ENCODE measurements around the gene EIPR1.

The EIPR1 gene

DNA sequence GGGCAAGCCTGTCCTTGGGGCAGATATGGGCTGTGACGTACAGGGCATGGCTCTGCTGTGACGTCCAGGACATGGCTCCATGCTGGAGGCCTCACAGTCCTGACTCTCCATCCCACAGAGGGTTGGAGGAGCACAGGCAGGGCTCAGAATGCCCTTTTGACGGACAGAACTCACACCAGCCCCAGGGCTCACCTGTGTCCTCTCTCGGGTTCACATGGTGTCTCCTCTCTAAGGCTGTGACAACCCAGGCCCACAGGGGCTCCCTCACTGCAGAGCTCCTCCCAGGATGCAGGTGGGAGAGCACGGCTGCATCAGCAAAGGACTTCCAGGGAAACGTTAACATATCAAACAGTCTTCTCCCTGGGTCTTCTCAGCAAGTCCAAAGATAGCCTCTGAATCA is 133.8 kb downstream of the EIPR1 start:
- H3K27me3 ChIP-seq = peaks cover 16% of the 10 kb centered on the region
- no peaks in the 10 kb centered on the region for H3K36me3 ChIP-seq
- H3K9me3 ChIP-seq = no peaks in the 10 kb centered on the region
- peaks cover 19 to 31% of the 10 kb centered on the region in 2 experiments for H3K4me1 ChIP-seq (ENCODE audit: control insufficient read depth in 1 of 2, insufficient read depth in 1 of 2, low read depth in 1 of 2, low read length in 1 of 2)
- TF ChIP-seq, protein P1, sequence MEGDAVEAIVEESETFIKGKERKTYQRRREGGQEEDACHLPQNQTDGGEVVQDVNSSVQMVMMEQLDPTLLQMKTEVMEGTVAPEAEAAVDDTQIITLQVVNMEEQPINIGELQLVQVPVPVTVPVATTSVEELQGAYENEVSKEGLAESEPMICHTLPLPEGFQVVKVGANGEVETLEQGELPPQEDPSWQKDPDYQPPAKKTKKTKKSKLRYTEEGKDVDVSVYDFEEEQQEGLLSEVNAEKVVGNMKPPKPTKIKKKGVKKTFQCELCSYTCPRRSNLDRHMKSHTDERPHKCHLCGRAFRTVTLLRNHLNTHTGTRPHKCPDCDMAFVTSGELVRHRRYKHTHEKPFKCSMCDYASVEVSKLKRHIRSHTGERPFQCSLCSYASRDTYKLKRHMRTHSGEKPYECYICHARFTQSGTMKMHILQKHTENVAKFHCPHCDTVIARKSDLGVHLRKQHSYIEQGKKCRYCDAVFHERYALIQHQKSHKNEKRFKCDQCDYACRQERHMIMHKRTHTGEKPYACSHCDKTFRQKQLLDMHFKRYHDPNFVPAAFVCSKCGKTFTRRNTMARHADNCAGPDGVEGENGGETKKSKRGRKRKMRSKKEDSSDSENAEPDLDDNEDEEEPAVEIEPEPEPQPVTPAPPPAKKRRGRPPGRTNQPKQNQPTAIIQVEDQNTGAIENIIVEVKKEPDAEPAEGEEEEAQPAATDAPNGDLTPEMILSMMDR (IDR thresholded peaks at IDR 0.05) = no peak
- no peak overlapping the region for H3K27ac ChIP-seq
- H3K4me3 ChIP-seq (ENCODE audit: low read depth in 1 of 2, low read length in 1 of 2) = no peak overlapping the region

DNA sequence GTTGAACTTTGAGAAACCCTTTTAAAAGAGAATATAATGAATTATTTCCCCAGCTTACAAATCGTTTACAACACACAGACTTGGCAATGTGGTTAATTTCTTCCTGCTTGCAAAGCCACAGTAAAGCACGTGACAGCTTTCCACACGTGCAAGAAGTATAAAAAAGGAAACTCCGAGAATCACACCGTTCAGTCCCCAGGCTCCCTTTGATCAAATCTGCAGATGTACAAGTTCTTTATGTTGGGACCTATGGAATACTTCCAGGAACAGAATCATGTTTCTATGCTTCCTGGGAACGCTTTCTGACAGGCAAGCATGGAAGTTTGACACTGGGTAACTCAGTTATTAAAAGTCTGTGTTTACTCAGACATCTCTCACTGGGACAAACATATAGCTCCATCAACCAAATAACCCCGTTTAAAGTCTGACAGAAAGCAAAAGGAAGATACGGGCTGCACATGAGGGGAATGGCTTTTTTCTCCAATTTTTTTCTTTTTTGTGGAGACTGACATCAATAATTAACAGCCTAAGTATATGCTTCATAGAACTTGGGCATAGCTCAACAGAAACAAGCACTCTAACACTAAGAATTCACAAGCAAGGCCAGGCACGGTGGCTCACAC is 134.8 kb downstream of the EIPR1 start:
- Histone ChIP-seq H3K27ac (peak overlapping the region; percentile 80), H3K36me3 (no peaks in the 10 kb centered on the region), H3K9me3 (no peaks in the 10 kb centered on the region), H3K27me3 (peaks cover 18% of the 10 kb centered on the region), H3K4me1 (ENCODE audit: control insufficient read depth in 1 of 2, insufficient read depth in 1 of 2, low read depth in 1 of 2, low read length in 1 of 2) (peaks cover 19 to 31% of the 10 kb centered on the region in 2 experiments), H3K4me3 (ENCODE audit: low read depth in 1 of 2, low read length in 1 of 2) (peak overlapping the region; percentile 15 to 20)
- TF ChIP-seq, protein P1 (IDR thresholded peaks at IDR 0.05) = no peak

DNA sequence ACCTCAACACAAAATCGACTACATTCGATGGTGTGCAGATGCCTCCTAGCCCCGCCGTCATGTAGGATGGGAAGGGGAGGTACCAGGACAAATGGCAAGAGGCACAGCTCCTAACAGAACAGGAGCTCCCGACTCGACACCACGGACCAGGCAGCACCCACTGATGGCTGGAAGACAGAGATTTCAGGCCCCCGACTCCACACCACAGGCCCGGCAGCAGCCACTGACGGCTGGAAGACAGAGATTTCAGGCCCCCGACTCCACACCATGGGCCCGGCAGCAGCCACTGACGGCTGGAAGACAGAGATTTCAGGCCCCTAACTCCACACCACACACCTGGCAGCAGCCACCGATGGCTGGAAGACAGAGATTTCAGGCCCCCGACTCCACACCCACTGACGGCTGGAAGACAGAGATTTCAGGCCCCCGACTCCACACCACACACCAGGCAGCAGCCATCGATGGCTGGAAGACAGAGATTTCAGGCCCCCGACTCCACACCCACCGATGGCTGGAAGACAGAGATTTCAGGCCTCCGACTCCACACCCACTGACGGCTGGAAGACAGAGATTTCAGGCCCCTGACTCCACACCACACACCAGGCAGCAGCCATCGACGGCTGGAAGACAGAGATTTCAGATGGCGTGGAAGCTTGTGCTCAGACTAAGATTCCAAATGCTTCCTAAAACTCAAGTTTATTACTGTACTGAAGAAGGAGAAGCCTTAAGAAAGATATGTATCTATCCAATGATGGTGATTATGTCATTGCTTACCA is 135.5 kb downstream of the EIPR1 start:
- peaks cover 18% of the 10 kb centered on the region for H3K27me3 ChIP-seq

DNA sequence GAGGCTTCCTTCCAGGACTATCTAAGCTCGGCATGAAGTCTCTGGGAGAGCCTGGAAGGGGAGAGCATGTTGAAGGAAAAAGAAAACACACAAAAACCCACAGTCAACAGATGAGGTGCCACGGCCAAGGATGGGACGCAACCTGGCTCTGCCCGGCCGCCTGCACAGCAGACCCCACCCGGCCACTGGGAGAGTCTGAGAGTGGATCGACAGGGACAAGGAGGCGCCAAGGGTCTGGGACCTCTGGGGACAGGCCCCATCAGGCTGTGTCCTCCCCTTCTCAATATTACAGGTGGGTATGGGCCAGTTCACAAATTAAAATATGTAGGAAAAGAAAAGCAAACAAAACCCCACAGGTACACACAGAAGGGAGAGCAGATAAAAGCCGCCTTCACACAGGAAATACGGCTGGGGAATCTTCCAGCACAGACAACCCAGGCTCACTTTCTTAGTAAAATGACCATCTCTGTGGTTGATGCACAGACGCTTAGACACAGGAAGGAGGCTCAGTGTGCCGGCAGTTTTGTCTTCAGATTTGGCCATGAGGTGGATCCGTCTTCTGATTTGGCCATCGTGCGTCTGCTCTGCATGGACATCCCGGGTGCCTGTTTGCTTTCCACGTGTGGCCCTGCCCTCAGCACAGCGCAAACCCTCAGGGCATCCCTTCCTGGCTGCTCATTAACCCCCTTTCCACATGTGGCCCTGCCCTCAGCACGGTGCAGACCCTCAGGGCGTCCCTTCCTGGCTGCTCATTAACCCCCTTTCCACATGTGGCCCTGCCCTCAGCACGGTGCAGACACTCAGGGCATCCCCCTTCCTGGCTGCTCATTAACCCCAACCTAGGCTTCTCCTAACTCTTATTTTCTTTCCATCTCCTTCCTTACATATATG is 138.4 kb downstream of the EIPR1 start:
- Histone ChIP-seq H3K4me3 (ENCODE audit: low read depth in 1 of 2, low read length in 1 of 2) (no peak overlapping the region), H3K4me1 (ENCODE audit: control insufficient read depth in 1 of 2, insufficient read depth in 1 of 2, low read depth in 1 of 2, low read length in 1 of 2) (peaks cover 19 to 31% of the 10 kb centered on the region in 2 experiments), H3K27me3 (peaks cover 18% of the 10 kb centered on the region), H3K9me3 (no peaks in the 10 kb centered on the region), H3K36me3 (no peaks in the 10 kb centered on the region), H3K27ac (no peak overlapping the region)
- TF ChIP-seq, protein P1 (IDR thresholded peaks at IDR 0.05) = no peak

More for the DNA sequence above, 135.5 kb downstream of the EIPR1 start:
- no peaks in the 10 kb centered on the region for H3K9me3 ChIP-seq
- peak overlapping the region in 1 of 2 experiments; percentile 15 for H3K4me3 ChIP-seq (ENCODE audit: low read depth in 1 of 2, low read length in 1 of 2)
- H3K4me1 ChIP-seq (ENCODE audit: control insufficient read depth in 1 of 2, insufficient read depth in 1 of 2, low read depth in 1 of 2, low read length in 1 of 2) = peaks cover 19 to 31% of the 10 kb centered on the region in 2 experiments
- no peaks in the 10 kb centered on the region for H3K36me3 ChIP-seq
- H3K27ac ChIP-seq = peak overlapping the region; percentile 80
- TF ChIP-seq, protein P1 (IDR thresholded peaks at IDR 0.05) = no peak

DNA sequence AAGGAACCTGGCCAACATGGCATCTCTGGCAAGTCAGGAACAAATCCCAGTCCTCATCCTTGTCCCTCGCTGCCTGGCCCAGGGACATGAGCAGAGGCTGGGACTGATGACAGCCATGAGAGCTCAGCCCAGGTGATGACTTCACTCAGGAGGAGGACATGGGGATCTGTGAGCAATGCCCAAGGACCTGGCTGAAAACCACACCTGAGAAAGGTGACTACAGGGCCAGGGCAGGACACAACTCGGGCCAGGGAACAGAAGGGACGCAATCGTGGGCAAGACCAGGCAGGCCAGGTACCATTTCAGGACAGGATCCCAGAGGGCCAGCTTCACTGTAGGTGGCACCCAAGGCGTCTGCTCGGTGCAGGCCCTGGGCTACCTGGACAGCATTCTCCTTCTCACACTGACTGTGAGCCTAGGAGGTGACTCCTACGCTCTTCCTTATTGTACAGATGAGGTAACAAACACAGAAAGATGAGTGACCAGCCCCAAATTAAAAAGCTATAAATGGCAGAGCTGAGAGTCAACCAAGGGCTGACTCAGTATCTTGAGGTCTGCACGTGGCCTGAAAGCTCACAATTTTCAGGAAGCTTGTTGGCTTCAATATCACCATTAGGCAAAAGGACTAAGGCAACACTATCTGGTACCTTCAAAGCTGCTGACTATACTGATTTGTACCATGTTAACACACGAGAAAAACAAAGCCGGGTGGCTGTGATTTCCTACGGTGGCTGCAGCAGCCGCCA is 141.1 kb downstream of the EIPR1 start:
- Histone ChIP-seq H3K27me3 (peaks cover 18% of the 10 kb centered on the region), H3K4me3 (ENCODE audit: low read depth in 1 of 2, low read length in 1 of 2) (no peak overlapping the region), H3K36me3 (no peaks in the 10 kb centered on the region), H3K27ac (no peak overlapping the region), H3K4me1 (ENCODE audit: control insufficient read depth in 1 of 2, insufficient read depth in 1 of 2, low read depth in 1 of 2, low read length in 1 of 2) (peaks cover under 1 to 5% of the 10 kb centered on the region in 2 experiments), H3K9me3 (no peaks in the 10 kb centered on the region)
- TF ChIP-seq, protein P1 (IDR thresholded peaks at IDR 0.05) = no peak
